HCT116 (cell line): ENCODE results near the gene VSIG2. TPM values are rescaled to one million over a fixed set of nuclear protein-coding genes. Genes with fewer than 3 reads are reported as not detected.

Experiments
- ATAC-seq: fragments of 200-7000 bp; cut with Tn5 transposase; 2 replicates; pipeline ENCODE4 v1.9.1; 2020; ENCODE audit warnings: mild to moderate bottlenecking, moderate library complexity
- BruUV-seq: library from RNA; stranded (reverse); fragments of 400-500 nt; replicated peaks from 2 replicates; lab custom pipeline; 2021; lab: Mats Ljungman, UMichigan
- CTCF ChIA-PET: fragments of 300-600 bp; sonication (Branson Sonifier 250); formaldehyde crosslinking; loops from one replicate; lab custom pipeline; 2021; ENCODE audit warnings: antibody characterized with exemption; lab: Charles Lee
- POLR2A ChIA-PET: fragments of 300-600, 350-600 bp; sonication (Branson Sonifier 250); formaldehyde crosslinking; loops from one replicate; lab custom pipeline; 2021; ENCODE audit warnings: antibody characterized with exemption; lab: Charles Lee
- RAD21 ChIA-PET, 2 experiments: fragments of 300-600 bp; sonication (Branson Sonifier 250); formaldehyde crosslinking; loops; one replicate each; lab custom pipeline; 2023; ENCODE audit warnings: low total read pairs in 2 of 2; ENCODE audit not compliant: uncharacterized antibody in 2 of 2, unreplicated experiment in 2 of 2, low non-redundant PET in 1 of 2; lab: Charles Lee
- DNase-seq: peaks from one replicate; pipeline ENCODE4 v3.0.0-alpha.2; 2010; ENCODE audit warnings: low read depth, low spot score
- H2AFZ ChIP-seq: fragments of 200-600 bp; shearing (Covaris generic), sonication (generic); 2 replicates; pipeline ENCODE4 v1.6.1; 2017; ENCODE audit warnings: low read depth, mixed run types, mixed read lengths, antibody characterized with exemption, low read length; ENCODE audit not compliant: poor library complexity, severe bottlenecking
- H3K27ac ChIP-seq: 2 replicates; pipeline ENCODE4 v1.5.1; 2012; ENCODE audit warnings: low read depth, low read length
- H3K27me3 ChIP-seq: fragments of 200-600 bp; sonication (generic); 2 replicates; pipeline ENCODE4 v1.6.1; 2016; ENCODE audit warnings: mixed run types, low read length, mixed read lengths; ENCODE audit not compliant: insufficient read depth
- H3K36me3 ChIP-seq, 2 experiments: fragments of 200-500 bp in 1 of 2; fragments of 200-600 bp in 1 of 2; sonication (Bioruptor generic) in 1 of 2; sonication (generic) in 1 of 2; 2 replicates each; pipeline versions ENCODE4 v1.5.1 to v1.6.1; 2014 to 2016; ENCODE audit warnings: low read length in 2 of 2, inconsistent platforms in 1 of 2, mixed read lengths in 1 of 2, mixed run types in 1 of 2; ENCODE audit not compliant: insufficient read depth in 2 of 2, control insufficient read depth in 1 of 2
- H3K4me1 ChIP-seq, 2 experiments: fragments of 200-600 bp in 1 of 2; sonication (generic) in 1 of 2; 2 replicates each; pipeline versions ENCODE4 v1.5.1 to v1.6.1; 2012 to 2017; ENCODE audit warnings: low read length in 2 of 2, inconsistent platforms in 1 of 2, mild to moderate bottlenecking in 1 of 2, mixed read lengths in 1 of 2, mixed run types in 1 of 2, moderate library complexity in 1 of 2; ENCODE audit not compliant: insufficient read depth in 2 of 2, control insufficient read depth in 1 of 2
- H3K4me2 ChIP-seq: fragments of 200-600 bp; sonication (generic); 2 replicates; pipeline ENCODE4 v1.6.1; 2017; ENCODE audit warnings: mixed run types, low read length, mixed read lengths
- H3K4me3 ChIP-seq, 2 experiments: fragments of 200-600 bp in 1 of 2; sonication (generic) in 1 of 2; replicated peaks in 1 of 2; 2 replicates each; pipeline ENCODE4 v1.5.1; 2011 to 2016; ENCODE audit warnings: low read length in 2 of 2, control low read depth in 1 of 2, low read depth in 1 of 2, mild to moderate bottlenecking in 1 of 2, mixed read lengths in 1 of 2, mixed run types in 1 of 2
- H3K79me2 ChIP-seq: fragments of 200-600 bp; sonication (generic); 2 replicates; pipeline ENCODE4 v1.6.1; 2017; ENCODE audit warnings: mild to moderate bottlenecking, mixed run types, low read length, moderate library complexity, mixed read lengths; ENCODE audit not compliant: insufficient read depth
- H3K9ac ChIP-seq: fragments of 200-600 bp; sonication (generic); 2 replicates; pipeline ENCODE4 v1.6.1; 2016; ENCODE audit warnings: low read length, mixed read lengths
- H3K9me2 ChIP-seq: fragments of 200-600 bp; sonication (generic), shearing (Covaris generic); 2 replicates; pipeline ENCODE4 v1.6.1; 2017; ENCODE audit warnings: mixed run types, mild to moderate bottlenecking, moderate library complexity; ENCODE audit not compliant: insufficient read depth
- H3K9me3 ChIP-seq, 2 experiments: fragments of 200-500 bp in 1 of 2; fragments of 200-600 bp in 1 of 2; sonication (Bioruptor generic) in 1 of 2; sonication (generic) in 1 of 2; 2 replicates each; pipeline ENCODE4 v1.6.1; 2014 to 2017; ENCODE audit warnings: low read length in 2 of 2, mixed read lengths in 2 of 2, inconsistent platforms in 1 of 2, low read depth in 1 of 2, mild to moderate bottlenecking in 1 of 2, mixed run types in 1 of 2, moderate library complexity in 1 of 2; ENCODE audit not compliant: control insufficient read depth in 1 of 2, insufficient read depth in 1 of 2
- H4K20me1 ChIP-seq: fragments of 200-600 bp; sonication (generic), shearing (Covaris generic); 2 replicates; pipeline ENCODE4 v1.6.1; 2017; ENCODE audit warnings: mixed run types, mild to moderate bottlenecking, moderate library complexity; ENCODE audit not compliant: insufficient read depth
- EGR1 ChIP-seq: IDR thresholded peaks from 2 replicates; pipeline ENCODE4 v1.6.1; 2012; ENCODE audit warnings: low read depth
- EZH2 ChIP-seq: fragments of 200-600 bp; sonication (generic); IDR thresholded peaks from 2 replicates; pipeline ENCODE4 v1.6.1; 2017; ENCODE audit warnings: antibody characterized with exemption, mixed run types
- EZH2phosphoT487 ChIP-seq: fragments of 200-600 bp; IDR thresholded peaks from 2 replicates; pipeline ENCODE4 v1.6.1; 2018; ENCODE audit warnings: antibody characterized with exemption, borderline replicate concordance
- FOSL1 ChIP-seq: IDR thresholded peaks from 2 replicates; pipeline ENCODE4 v1.6.1; 2012; ENCODE audit warnings: low read depth
- POLR2A ChIP-seq: IDR thresholded peaks from 2 replicates; pipeline ENCODE4 v1.7.0; 2011; ENCODE audit warnings: borderline replicate concordance; ENCODE audit not compliant: insufficient read depth, insufficient read length; ENCODE audit errors: extremely low read depth
- RAD21 ChIP-seq: IDR thresholded peaks from 2 replicates; pipeline ENCODE4 v1.6.1; 2012; ENCODE audit warnings: low read depth, mild to moderate bottlenecking
- SIN3A ChIP-seq: IDR thresholded peaks from 2 replicates; pipeline ENCODE4 v1.6.1; 2012; ENCODE audit warnings: low read depth
- SP1 ChIP-seq: IDR thresholded peaks from 2 replicates; pipeline ENCODE4 v1.6.1; 2012; ENCODE audit warnings: low read depth
- SRF ChIP-seq: IDR thresholded peaks from 2 replicates; pipeline ENCODE4 v1.6.1; 2012; ENCODE audit warnings: low read depth
- YY1 ChIP-seq: IDR thresholded peaks from 2 replicates; pipeline ENCODE4 v1.6.1; 2011; ENCODE audit warnings: low read length, low read depth, moderate library complexity, mild to moderate bottlenecking; ENCODE audit not compliant: insufficient replicate concordance; ENCODE audit errors: extremely low read depth
- ZFX ChIP-seq: fragments of 450-650 bp; IDR thresholded peaks from 2 replicates; pipeline ENCODE4 v1.6.1; 2017
- ZNF274 ChIP-seq: fragments of 200-500 bp; sonication (Bioruptor generic); IDR thresholded peaks from 2 replicates; pipeline ENCODE4 v1.6.1; 2014; ENCODE audit warnings: mild to moderate bottlenecking, low read depth, low read length, inconsistent platforms
- intact Hi-C: fragments of 100-400 bp; cut with micrococcal nuclease; formaldehyde crosslinking; loops from 2 replicates; pipeline ENCODE4 v1.10.0; 2022
- total RNA-seq: library from RNA; stranded (reverse); gene quantifications from one replicate; pipeline ENCODE4 v1.2.1, GENCODE V29; 2021; ENCODE audit not compliant: unreplicated experiment
- TF ChIP-seq, protein P1 (sequence below): IDR thresholded peaks from 2 replicates; pipeline ENCODE4 v1.6.1; 2012
- TF ChIP-seq, protein P2 (sequence below): IDR thresholded peaks from 2 replicates; pipeline ENCODE4 v1.6.1; 2012
- TF ChIP-seq, protein P3 (sequence below), 3 experiments: fragments of 200-600 bp in 1 of 3; sonication (generic) in 1 of 3; IDR thresholded peaks in 2 of 3; conservative IDR thresholded peaks in 1 of 3; 2 replicates each; pipeline ENCODE4 v1.5.1; 2012 to 2017; ENCODE audit warnings: low read depth in 2 of 3, low read length in 2 of 3, antibody characterized with exemption in 1 of 3, borderline replicate concordance in 1 of 3, control low read depth in 1 of 3, mild to moderate bottlenecking in 1 of 3, mixed read lengths in 1 of 3, mixed run types in 1 of 3, moderate library complexity in 1 of 3; ENCODE audit not compliant: insufficient read depth in 1 of 3

Gene VSIG2
- total RNA-seq, 1 experiment from 2014 or later = not detected

DNA sequence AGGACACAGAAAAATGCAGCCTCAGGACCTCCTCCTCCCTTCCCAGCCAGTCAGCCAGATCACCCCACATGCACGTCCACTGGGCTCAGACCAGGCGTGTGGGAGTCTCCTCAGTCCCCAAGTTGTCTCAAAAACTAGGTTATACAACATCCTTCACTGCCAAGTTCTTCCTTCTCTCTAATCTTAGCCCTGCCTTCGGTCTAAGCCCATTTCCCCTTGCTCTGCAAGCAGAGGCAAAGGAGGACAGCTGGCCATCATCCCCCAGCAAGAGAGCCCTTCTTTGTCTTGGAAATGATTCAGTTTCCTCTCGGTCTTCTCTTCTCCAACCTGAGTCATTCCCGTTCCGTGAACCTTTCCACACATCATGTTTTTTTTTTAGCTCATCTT is 26.3 kb downstream of the VSIG2 start:
- no peaks in the 10 kb centered on the region for H3K9me2 ChIP-seq
- BruUV-seq = no TSS peak
- H3K4me2 ChIP-seq = no peak overlapping the region
- no peak overlapping the region for H3K27ac ChIP-seq
- ChIA-PET POLR2A (no interaction called here), RAD21 (no interaction called here), CTCF (no interaction called here)
- H3K4me1 ChIP-seq = no peaks in the 10 kb centered on the region
- H4K20me1 ChIP-seq = no peaks in the 10 kb centered on the region
- no peaks in the 10 kb centered on the region for H3K79me2 ChIP-seq
- peaks cover 52% of the 10 kb centered on the region for H3K27me3 ChIP-seq
- no peak overlapping the region for H3K4me3 ChIP-seq
- ATAC-seq (no peak), DNase-seq (no peak)
- no peak overlapping the region for H2AFZ ChIP-seq
- H3K36me3 ChIP-seq = no peaks in the 10 kb centered on the region
- no peak for TF ChIP-seq EZH2
- TF ChIP-seq, protein P1, sequence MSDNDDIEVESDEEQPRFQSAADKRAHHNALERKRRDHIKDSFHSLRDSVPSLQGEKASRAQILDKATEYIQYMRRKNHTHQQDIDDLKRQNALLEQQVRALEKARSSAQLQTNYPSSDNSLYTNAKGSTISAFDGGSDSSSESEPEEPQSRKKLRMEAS = no peak
- intact Hi-C loops = no loop called here
- H3K9ac ChIP-seq = no peak overlapping the region
- H3K9me3 ChIP-seq = no peaks in the 10 kb centered on the region

DNA sequence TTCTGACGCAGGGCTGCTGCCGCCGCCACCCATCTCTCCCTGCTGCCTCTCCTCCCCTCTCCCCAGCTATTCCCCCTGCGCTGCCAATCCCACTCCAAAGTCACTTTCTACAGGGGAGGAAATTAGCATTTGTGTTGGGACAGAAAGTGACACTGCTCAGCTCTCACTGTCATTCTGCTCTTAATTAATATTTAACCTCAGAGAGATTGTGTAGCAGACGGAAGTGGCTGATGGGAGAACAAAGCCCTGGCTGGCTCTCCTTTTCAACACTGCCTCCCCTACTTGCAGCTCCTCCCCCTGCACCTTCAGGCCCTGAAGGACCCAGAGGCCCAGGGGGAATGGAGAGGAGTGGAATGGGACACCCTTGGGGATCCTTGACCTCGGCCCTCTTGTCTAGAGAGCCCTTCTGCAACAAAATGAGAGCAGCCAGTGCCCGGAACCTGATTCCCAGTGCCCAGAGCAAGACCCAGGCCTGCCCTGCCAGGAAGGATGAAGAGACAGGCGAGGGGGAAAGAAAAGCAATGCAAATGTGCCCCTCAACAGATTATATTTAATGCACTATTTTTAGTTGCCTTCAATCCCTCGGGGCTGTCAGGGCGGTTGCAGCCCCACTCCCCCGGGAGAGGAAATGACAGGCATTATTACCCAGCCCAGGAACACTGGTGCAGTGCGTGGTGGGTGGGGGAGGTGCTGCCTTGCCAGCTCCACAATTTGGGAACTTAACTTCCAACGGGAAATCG is 26.9 kb downstream of the VSIG2 start:
- no peaks in the 10 kb centered on the region for H3K9me3 ChIP-seq
- H3K79me2 ChIP-seq = no peaks in the 10 kb centered on the region
- POLR2A ChIA-PET = no interaction called here
- CTCF ChIA-PET = no interaction called here
- ATAC-seq = no peak
- no peaks in the 10 kb centered on the region for H4K20me1 ChIP-seq
- no peak overlapping the region for H3K4me3 ChIP-seq
- H3K27ac ChIP-seq = no peak overlapping the region
- intact Hi-C loops = no loop called here
- no peak for DNase-seq
- no peak overlapping the region for H2AFZ ChIP-seq
- no peak overlapping the region for H3K9ac ChIP-seq
- no peaks in the 10 kb centered on the region for H3K9me2 ChIP-seq
- no peaks in the 10 kb centered on the region for H3K36me3 ChIP-seq
- H3K27me3 ChIP-seq = peaks cover 58% of the 10 kb centered on the region
- RAD21 ChIA-PET = no interaction called here
- no peaks in the 10 kb centered on the region for H3K4me1 ChIP-seq
- no peak overlapping the region for H3K4me2 ChIP-seq
- TF ChIP-seq ZNF274 = no peak
- TF ChIP-seq SRF = no peak
- TF ChIP-seq, protein P2, sequence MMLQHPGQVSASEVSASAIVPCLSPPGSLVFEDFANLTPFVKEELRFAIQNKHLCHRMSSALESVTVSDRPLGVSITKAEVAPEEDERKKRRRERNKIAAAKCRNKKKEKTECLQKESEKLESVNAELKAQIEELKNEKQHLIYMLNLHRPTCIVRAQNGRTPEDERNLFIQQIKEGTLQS = no peak
- TF ChIP-seq EZH2phosphoT487 = no peak
- TF ChIP-seq RAD21 = no peak
- TF ChIP-seq YY1 = no peak
- TF ChIP-seq SIN3A = no peak
- TF ChIP-seq FOSL1 = no peak
- TF ChIP-seq POLR2A = no peak
- no peak for TF ChIP-seq SP1
- TF ChIP-seq, protein P3, sequence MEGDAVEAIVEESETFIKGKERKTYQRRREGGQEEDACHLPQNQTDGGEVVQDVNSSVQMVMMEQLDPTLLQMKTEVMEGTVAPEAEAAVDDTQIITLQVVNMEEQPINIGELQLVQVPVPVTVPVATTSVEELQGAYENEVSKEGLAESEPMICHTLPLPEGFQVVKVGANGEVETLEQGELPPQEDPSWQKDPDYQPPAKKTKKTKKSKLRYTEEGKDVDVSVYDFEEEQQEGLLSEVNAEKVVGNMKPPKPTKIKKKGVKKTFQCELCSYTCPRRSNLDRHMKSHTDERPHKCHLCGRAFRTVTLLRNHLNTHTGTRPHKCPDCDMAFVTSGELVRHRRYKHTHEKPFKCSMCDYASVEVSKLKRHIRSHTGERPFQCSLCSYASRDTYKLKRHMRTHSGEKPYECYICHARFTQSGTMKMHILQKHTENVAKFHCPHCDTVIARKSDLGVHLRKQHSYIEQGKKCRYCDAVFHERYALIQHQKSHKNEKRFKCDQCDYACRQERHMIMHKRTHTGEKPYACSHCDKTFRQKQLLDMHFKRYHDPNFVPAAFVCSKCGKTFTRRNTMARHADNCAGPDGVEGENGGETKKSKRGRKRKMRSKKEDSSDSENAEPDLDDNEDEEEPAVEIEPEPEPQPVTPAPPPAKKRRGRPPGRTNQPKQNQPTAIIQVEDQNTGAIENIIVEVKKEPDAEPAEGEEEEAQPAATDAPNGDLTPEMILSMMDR (IDR thresholded peaks at IDR 0.05 in 2 of 3, conservative IDR thresholded peaks at IDR 0.05 in 1 of 3; ENCODE audit: borderline replicate concordance in 1 of 3, insufficient read depth in 1 of 3, low read depth in 2 of 3, low read length in 2 of 3) = no peak
- TF ChIP-seq ZFX = no peak
- no peak for TF ChIP-seq EZH2
- TF ChIP-seq EGR1 = no peak
- no TSS peak for BruUV-seq
